ENCODE results near the gene SELENOF. TPM values are rescaled to one million over a fixed set of nuclear protein-coding genes. Genes with fewer than 3 reads are reported as not detected.
"Not testable (repeated sequence)": the region's sequence is repeated elsewhere in the genome, so short reads cannot be mapped to it uniquely, and the experiment has no call there.

Gene SELENOF
- polyA plus RNA-seq, 1 donor, result 116 TPM

DNA sequence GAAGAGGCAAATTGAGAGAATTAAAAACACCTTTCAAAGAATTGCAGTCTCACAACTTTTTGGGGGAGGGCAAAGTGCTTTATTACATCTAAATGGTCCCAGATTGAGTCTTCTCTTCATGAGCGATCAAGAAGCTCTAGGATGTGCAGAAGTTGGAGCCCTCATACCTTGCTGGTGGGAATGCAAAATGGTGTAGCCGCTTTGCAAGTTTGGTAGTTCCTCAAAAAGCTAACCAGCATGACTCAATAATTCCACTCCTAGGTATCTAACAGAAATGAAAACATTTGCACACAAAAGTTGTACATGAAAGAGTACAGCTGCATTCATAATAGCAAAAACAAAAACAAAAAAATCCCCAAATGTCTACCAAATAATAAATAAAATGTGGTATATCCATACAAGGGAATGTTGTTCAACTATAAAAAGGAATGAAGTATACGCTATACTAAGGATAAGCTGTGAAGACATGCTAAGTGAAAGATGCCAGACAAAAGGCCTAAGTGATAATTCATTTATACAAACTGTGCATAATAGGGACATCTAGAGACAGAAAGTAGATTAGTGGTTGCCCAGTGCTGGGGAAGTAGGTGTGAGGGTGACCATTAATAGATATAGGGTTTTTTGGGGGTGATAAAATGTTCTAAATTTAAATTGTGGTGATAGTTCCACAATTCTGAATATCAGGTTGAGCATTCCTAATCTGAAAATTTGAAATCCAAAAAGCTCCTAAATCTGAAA is 55.2 kb downstream of the SELENOF start:
- DNase-seq (ENCODE audit: low read depth), result no peak

GRCh38 chr1:86856196-86856595 is 57.7 kb downstream of the SELENOF start:
- no peak for DNase-seq (ENCODE audit: low read depth)

- no peak for DNase-seq (ENCODE audit: low read depth)
Measured at GRCh38 chr1:86854352-86854751, 59.6 kb downstream of the SELENOF start.

- no peak for DNase-seq (ENCODE audit: low read depth)
Measured at GRCh38 chr1:86852782-86853408, 61.0 kb downstream of the SELENOF start.

GRCh38 chr1:86852289-86852688 is 61.6 kb downstream of the SELENOF start:
- no peak for DNase-seq (ENCODE audit: low read depth)

GRCh38 chr1:86849756-86850155 is 64.2 kb downstream of the SELENOF start:
- no peak for DNase-seq (ENCODE audit: low read depth)

DNA sequence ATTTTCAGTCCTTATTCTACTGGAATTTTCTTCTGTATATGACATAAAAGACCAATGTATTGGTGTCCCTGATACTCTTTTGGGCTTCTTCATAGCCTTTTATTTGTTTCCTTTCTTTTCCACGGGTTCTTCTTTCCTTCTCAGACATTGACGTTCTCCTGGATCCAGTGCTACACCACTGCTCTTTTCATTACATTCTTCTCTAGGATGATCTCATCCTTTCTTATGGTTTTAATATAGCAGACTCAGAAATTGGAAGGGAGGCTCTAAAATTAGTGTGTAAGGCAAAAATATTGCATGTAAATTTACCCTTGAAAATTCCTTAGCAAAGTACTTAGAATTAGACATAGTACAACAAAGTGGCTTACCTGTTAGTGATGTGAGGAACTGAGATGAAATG is 65.3 kb downstream of the SELENOF start:
- DNase-seq (ENCODE audit: low read depth), result no peak

DNA sequence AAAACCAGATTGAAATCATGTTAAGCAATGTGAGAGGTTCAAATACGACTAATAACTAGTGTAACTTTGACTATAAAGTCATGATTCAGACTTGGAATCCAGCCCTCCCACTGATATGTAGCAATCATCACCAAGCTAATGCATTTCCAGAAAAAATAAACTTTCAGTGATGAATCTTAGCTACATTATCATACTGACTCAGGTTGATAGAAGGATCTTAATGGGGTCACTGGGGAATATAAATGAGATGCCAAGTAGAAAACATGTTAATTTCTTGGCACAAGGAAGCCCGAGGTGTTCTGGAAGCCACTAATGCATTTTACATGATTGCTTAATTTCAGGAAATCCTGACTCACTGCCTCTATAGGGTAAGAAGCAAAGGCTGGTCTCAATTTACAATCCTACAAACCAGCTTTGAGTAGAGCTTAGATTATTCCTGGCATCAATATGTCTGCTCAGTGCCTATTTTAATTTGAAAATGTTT is 67.7 kb downstream of the SELENOF start:
- no peak for DNase-seq (ENCODE audit: low read depth)

GRCh38 chr1:86845514-86845913 is 68.4 kb downstream of the SELENOF start:
- DNase-seq (ENCODE audit: low read depth), result no peak

- DNase-seq (ENCODE audit: low read depth), result no peak
Measured at GRCh38 chr1:86841116-86841515, 72.8 kb downstream of the SELENOF start.

GRCh38 chr1:86833461-86834215 is 80.3 kb downstream of the SELENOF start:
- peak; percentile 46 for DNase-seq (ENCODE audit: low read depth)

GRCh38 chr1:86832433-86832832 is 81.5 kb downstream of the SELENOF start:
- no peak for DNase-seq (ENCODE audit: low read depth)

- no peak for DNase-seq (ENCODE audit: low read depth)
Measured at GRCh38 chr1:86829321-86829720, 84.6 kb downstream of the SELENOF start.

DNA sequence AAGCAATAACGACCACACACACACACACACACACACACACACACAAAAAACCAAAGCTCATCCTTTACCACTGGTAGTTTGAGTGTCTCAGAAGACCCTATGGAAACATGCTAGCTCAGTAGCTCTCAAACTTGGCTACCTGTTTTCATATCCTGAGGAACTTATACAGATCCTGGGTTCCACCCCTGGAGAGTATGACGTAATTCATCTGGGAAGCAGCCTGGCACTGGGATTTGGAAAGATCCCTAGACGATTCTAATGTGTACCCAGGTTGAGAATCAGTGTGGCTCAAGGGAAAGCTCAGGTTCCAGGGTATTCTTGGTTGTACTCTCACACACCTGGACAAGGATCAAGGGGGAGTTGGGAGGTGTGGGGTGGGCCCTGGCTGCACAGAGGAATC is 85.9 kb downstream of the SELENOF start:
- no peak for DNase-seq (ENCODE audit: low read depth)

DNA sequence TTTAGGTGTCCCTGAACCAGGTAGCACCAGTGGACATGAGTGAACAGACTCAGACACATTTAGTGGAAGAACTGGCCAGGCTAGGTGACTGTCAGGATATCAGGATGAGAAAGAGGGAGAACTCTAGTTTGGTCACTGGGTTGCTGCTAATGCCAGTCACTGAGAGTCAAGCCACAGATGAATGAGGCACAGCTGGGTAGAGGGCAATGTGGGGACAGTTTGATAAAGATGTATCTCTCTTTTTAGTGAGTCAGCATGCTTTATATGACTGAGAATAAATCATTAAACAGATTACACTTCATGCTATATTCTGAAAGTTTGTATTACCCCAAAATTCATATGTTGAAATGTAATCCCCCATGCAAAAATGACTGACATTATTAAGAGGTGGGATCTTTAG is 87.1 kb downstream of the SELENOF start:
- DNase-seq (ENCODE audit: low read depth), result no peak

DNA sequence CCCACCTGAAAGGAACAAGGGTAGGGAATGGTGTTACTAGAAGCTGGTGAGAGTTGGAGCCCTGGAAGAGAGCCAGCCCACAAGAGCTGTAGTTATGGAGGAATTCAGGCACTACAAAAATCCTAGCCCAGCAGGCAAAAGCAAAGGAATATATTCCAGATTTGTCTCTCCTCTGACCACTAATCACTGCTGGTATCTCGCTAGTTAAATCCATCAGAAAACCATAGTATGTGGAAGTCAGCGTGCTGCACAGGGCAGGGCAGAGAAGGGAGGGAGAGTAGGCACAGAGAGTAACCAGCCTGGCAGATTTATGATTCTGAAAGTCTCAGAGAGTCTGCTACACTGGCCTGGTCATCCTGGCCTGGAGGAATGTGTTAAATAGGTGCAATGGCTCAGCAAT is 88.6 kb downstream of the SELENOF start:
- DNase-seq (ENCODE audit: low read depth), result no peak

DNA sequence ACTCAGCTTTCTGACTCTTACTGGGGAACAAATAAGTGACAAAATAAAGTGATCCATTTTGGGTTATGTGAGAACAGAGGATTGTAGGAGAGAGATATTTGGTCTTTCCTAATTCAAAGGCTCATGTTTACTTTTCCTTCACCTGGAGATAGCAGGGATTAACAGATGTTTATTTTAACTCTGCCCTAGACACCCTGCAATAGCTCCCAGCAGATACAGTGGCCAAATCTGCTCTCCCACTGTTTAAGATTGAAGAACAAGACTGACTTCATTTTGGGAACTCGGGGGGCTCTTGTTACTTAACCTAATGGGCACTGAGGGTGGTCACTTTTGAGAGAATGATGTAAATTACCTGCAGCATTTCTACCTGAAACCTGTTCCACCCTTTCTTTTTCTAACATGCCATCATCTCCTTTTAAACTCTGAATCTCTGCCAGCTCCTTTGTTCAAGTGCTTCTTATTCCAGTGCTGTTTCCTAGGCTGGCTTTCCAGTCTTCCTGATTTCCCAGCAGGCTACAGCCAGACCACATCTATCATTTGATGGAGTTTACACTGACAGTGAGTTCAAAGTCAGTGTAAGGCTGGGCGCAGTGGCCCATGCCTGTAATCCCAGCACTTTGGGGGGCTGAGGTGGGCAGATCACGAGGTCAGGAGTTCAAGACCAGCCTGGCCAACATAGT is 90.0 kb downstream of the SELENOF start:
- no peak for DNase-seq (ENCODE audit: low read depth)

GRCh38 chr1:86823386-86823785 is 90.5 kb downstream of the SELENOF start:
- no peak for DNase-seq (ENCODE audit: low read depth)

DNA sequence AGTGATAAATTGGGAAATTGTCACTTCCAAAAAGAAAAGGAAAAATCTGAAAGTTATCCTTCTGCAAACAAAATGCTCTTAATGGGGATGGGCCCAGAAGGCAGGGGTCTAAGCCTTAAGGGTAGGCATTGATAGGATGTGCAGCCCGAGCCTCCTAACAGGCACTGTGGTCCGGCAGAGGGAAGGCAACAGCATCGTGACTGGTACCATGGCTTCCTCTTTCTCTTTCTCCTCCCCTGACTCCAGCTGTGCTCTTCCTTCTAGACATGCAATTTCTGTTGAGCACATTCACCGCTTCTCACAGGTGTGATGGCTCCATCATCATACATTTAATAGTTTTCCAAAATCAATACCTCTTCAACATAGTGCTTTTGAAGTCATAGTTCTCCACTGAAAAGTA is 91.5 kb downstream of the SELENOF start:
- DNase-seq (ENCODE audit: low read depth), result no peak

DNA sequence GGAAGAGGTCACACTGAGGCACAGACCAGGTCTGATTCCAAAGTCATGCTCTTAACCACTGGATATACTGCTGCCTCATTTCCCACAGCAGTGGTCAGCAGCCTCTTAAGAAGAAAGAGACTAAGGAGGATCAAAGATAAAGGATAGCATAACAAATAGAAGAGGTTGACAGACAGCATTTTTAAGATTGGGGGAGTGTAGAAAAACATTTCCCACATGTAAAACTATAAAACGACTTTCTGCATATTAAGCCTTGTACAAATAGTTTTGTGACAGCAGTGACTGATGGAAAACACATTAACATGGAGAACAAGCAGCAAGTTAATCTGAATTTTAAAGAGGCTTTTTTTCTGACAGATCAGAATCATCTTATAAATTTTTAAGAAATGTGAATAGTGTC is 92.0 kb downstream of the SELENOF start:
- DNase-seq (ENCODE audit: low read depth), result no peak

DNA sequence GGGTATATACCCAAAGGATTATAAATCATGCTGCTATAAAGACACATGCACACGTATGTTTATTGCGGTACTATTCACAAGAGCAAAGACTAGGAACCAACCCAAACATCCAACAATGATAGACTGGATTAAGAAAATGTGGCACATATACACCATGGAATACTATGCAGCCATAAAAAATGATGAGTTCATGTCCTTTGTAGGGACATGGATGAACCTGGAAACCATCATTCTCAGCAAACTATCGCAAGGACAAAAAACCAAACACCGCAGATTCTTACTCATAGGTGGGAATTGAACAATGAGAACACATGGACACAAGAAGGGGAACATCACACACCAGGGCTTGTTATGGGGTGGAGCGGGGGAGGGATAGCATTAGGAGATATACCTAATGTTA is 94.0 kb downstream of the SELENOF start:
- not testable (repeated sequence) for DNase-seq (ENCODE audit: low read depth)

- DNase-seq (ENCODE audit: low read depth), result not testable (repeated sequence)
Measured at GRCh38 chr1:86817246-86817826, 96.6 kb downstream of the SELENOF start.
